Dendritic cell treated with granulocyte-macrophage colony-stimulating factor and Interleukin-4, amounts not matched to agents 40 ng/mL and 50 ng/mL, for 4 days (primary cell): ENCODE measurements around the gene NOL4L.
"Not testable (repeated sequence)": the region's sequence is repeated elsewhere in the genome, so short reads cannot be mapped to it uniquely, and the experiment has no call there.

Experiments
- H3K27ac Mint-ChIP-seq: one replicate; pipeline ENCODE4 v1.8.0; 2022; ENCODE audit warnings: mild to moderate bottlenecking, mixed read lengths
- H3K27me3 Mint-ChIP-seq: one replicate; pipeline ENCODE4 v1.8.0; 2022; ENCODE audit warnings: mild to moderate bottlenecking, mixed read lengths
- H3K36me3 Mint-ChIP-seq: one replicate; pipeline ENCODE4 v1.8.0; 2022; ENCODE audit warnings: low read depth, mixed read lengths
- H3K4me1 Mint-ChIP-seq: one replicate; pipeline ENCODE4 v1.8.0; 2022; ENCODE audit warnings: low read depth, mixed read lengths
- H3K4me3 Mint-ChIP-seq: one replicate; pipeline ENCODE4 v1.8.0; 2022; ENCODE audit warnings: mild to moderate bottlenecking, moderate library complexity, mixed read lengths
- H3K9me3 Mint-ChIP-seq: one replicate; pipeline ENCODE4 v1.8.0; 2022; ENCODE audit warnings: mixed read lengths
- intact Hi-C: fragments of 100-400 bp; cut with micrococcal nuclease; formaldehyde crosslinking; loops from one replicate; pipeline ENCODE4 v1.15.0; 2022

NOL4L gene

GRCh38 chr20:32580970-32581838, 3.9 kb downstream of the NOL4L start:
- intact Hi-C loops = loop anchor here (1.0 to 5.0 kb wide), 2 partner anchors 44 to 71 kb away; no protein-coding TSS in a partner anchor
- peaks cover 6% of the 10 kb centered on the region for H3K36me3 Mint-ChIP-seq
- H3K9me3 Mint-ChIP-seq = no peaks in the 10 kb centered on the region
- H3K4me3 Mint-ChIP-seq = peak overlapping the region; percentile 40
- H3K4me1 Mint-ChIP-seq = peaks cover 43% of the 10 kb centered on the region
- peaks cover 14% of the 10 kb centered on the region for H3K27me3 Mint-ChIP-seq
- H3K27ac Mint-ChIP-seq = peak overlapping the region; percentile 76

DNA sequence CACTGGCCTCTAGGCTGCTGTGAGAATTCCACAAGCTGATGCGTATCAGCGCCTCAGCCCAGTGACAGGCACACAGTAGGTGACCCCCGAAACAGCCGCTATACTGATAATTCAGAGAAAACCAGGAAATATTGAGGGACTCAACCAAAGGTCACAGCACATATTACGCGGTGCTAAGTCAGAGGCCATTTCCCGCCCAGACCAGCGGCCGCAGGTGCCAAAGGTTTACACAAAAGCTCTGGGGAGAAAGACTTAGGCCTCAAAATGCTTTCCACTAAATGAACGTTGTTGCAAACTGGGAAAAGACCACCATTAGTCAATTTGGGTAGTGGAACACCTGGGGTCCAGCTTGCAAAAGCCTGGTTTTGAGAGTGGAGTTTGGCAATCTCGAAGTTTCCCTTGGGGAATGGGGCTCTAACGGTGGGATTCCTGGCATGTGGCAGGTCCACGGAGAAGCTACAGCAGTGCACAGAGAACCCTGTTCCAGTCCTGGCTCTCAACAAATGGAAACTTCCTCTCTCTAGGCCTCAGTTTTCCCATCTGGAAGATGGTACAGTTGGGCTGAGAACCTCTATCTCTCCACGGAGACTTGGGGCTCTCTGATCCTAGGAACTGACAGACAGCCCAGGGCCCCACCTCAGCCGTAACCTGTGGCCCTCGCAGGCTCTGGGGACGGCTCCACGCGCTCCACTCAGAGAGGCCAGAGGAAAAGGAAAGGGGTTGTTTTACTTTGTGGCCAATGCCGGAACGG, 4.7 kb downstream of the NOL4L start:
- Mint-ChIP-seq H3K27ac (no peak overlapping the region), H3K27me3 (peaks cover 6% of the 10 kb centered on the region), H3K4me1 (peaks cover 35% of the 10 kb centered on the region), H3K36me3 (no peaks in the 10 kb centered on the region), H3K4me3 (no peak overlapping the region), H3K9me3 (no peaks in the 10 kb centered on the region)
- intact Hi-C loops = loop anchor here (5.0 kb wide), 1 partner anchor 43 kb away; no protein-coding TSS in a partner anchor

- Mint-ChIP-seq H3K36me3 (no peaks in the 10 kb centered on the region), H3K9me3 (no peaks in the 10 kb centered on the region), H3K27ac (no peak overlapping the region), H3K27me3 (peaks cover 6% of the 10 kb centered on the region), H3K4me3 (no peak overlapping the region), H3K4me1 (peaks cover 35% of the 10 kb centered on the region)
- intact Hi-C loops = no loop called here
Observed at GRCh38 chr20:32578840-32579390, 6.2 kb downstream of the NOL4L start.

DNA sequence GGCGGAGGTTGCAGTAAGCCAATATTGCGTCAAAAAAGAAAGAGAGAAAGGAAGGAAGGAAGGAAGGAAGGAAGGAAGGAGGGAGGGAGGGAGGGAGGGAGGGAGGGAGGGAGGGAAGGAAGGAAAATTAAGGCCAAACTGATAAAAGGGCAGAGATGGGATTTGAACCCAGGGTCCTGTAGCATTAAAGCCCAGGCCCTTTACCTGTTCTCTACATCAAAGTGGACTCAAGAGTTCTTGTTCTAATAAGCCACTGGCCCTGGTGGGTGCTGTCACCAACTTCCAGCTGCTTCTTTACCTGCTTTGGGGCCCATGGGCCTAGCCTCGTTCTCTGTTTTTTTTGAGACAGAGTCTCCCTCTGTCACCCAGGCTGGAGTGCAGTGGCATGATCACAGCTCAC, 7.1 kb downstream of the NOL4L start:
- intact Hi-C loops, H3K9me3 Mint-ChIP-seq, H3K36me3 Mint-ChIP-seq, H3K27ac Mint-ChIP-seq, H3K27me3 Mint-ChIP-seq, H3K4me3 Mint-ChIP-seq: not testable (repeated sequence)
- H3K4me1 Mint-ChIP-seq = peaks cover 35% of the 10 kb centered on the region

GRCh38 chr20:32577657-32578056, 7.5 kb downstream of the NOL4L start:
- Mint-ChIP-seq H3K27ac (no peak overlapping the region), H3K9me3 (no peaks in the 10 kb centered on the region), H3K27me3 (peaks cover 6% of the 10 kb centered on the region), H3K4me3 (no peak overlapping the region), H3K4me1 (peaks cover 38% of the 10 kb centered on the region), H3K36me3 (peaks cover 2% of the 10 kb centered on the region)
- intact Hi-C loops = no loop called here

DNA sequence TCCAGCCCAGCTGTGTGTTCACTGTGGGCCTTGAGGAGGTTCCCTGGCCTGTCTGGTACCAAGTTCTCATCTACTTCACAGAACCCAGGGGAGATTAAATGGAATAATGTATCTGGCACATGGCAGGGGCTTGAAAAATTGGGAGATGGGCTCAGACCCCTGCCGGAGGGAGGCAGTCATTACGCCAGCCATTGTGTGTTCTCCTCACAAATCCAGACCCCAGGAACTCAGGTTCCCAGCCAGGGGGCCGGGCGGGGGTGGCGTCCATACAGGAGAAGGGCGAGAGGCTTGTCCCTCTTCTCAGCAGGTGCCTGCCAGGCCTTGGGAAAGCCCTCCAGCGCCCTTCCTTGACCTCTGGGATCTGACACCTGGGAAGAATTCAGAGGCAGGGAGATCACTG, 8.1 kb downstream of the NOL4L start:
- intact Hi-C loops = no loop called here
- no peak overlapping the region for H3K27ac Mint-ChIP-seq
- no peaks in the 10 kb centered on the region for H3K9me3 Mint-ChIP-seq
- peaks cover 38% of the 10 kb centered on the region for H3K4me1 Mint-ChIP-seq
- peaks cover 6% of the 10 kb centered on the region for H3K36me3 Mint-ChIP-seq
- no peak overlapping the region for H3K4me3 Mint-ChIP-seq
- peaks cover 6% of the 10 kb centered on the region for H3K27me3 Mint-ChIP-seq

DNA sequence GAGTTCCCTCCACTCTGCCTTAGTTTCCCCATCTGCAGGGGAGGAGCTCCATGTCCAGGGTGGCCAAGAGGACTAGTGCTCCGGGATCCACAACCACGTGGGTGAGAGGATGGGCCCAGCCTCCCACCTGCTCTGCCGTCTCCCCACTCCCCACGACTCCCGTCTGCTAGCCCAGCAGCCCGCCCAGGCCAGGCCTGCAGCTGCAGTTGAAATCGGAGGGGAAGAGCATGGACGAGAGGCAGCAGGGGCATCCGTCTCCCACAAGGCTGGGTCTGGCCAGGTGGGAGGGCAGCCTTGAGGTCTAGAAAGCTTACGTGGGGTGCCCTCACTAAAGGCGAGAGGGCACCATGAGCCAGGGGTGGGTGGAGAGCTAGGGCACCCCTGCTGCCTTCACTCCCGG, 8.6 kb downstream of the NOL4L start:
- Mint-ChIP-seq H3K4me1 (peaks cover 36% of the 10 kb centered on the region), H3K4me3 (no peak overlapping the region), H3K36me3 (peaks cover 6% of the 10 kb centered on the region), H3K9me3 (no peaks in the 10 kb centered on the region), H3K27me3 (peaks cover 4% of the 10 kb centered on the region), H3K27ac (no peak overlapping the region)
- intact Hi-C loops = no loop called here

GRCh38 chr20:32575805-32576204, 9.3 kb downstream of the NOL4L start:
- Mint-ChIP-seq H3K27me3 (peaks cover 4% of the 10 kb centered on the region), H3K4me1 (peaks cover 36% of the 10 kb centered on the region), H3K9me3 (no peaks in the 10 kb centered on the region), H3K4me3 (no peak overlapping the region), H3K36me3 (peaks cover 6% of the 10 kb centered on the region), H3K27ac (no peak overlapping the region)
- intact Hi-C loops = no loop called here

DNA sequence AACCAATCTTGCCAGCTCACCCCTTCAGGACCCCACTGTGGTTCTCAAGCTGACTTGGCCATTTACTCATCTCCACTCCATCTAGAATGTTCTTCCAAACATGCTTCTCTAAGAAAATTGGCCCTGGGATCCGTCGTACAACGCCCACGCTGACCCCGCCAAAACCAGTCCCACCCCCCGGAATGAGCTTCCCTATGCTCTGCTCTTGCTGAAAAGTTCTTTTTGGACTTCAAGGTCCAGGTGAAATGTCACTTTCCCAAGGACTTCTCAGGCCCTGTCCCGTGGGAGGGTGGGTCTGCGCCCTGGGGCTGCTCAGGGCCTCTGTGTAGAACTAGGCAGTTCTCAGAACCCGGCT, 9.9 kb downstream of the NOL4L start:
- intact Hi-C loops = no loop called here
- Mint-ChIP-seq H3K27me3 (peaks cover 4% of the 10 kb centered on the region), H3K36me3 (peaks cover 6% of the 10 kb centered on the region), H3K9me3 (no peaks in the 10 kb centered on the region), H3K27ac (no peak overlapping the region), H3K4me1 (peaks cover 32% of the 10 kb centered on the region), H3K4me3 (no peak overlapping the region)

DNA sequence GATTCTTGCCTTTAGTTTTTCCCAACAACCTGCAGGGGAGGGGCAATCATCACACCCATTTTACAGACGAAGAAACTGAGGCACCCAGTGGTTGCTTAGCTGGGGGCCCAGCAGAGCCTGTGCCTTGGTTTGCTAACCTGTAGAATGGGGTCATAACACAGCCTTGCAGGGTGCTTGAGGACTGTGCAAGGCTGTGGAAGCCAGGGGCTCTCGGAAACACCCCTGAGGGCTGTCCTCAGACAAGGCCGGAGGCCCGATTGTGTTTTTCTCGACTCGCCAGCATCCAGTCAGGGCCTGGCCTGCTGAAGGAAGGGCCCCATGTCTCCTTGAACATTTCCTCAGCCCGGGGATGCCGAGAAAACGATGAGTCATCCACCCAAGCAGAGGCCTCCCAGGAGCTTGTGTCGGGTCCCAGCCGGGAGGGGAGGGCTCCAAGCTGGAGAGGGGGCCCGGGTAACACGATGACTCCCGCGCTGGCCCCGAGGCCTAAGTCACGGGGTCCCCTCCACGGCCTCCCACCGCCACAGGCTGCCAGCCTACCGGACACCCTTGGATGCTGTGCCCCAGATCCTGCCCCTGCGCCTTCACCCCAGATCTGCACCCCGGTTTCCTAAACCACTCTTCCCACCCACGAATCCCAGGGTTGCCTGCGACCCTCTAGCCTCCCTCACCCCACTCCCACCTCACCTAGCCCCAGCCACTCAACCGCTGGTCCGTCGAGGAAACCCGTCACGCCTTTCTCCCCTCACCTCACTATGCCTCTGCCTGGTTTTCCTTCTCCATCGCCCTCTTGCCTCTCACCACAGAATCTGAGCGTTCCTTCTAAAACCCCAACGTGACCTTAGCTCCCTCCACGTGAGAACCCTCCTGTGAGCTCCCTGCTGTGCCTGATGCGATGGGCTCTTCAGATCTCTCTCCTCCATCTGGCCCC, 10.6 kb downstream of the NOL4L start:
- Mint-ChIP-seq H3K9me3 (no peaks in the 10 kb centered on the region), H3K4me1 (peaks cover 31% of the 10 kb centered on the region), H3K27ac (no peak overlapping the region), H3K4me3 (no peak overlapping the region), H3K36me3 (peaks cover 6% of the 10 kb centered on the region), H3K27me3 (peaks cover 4% of the 10 kb centered on the region)
- intact Hi-C loops = no loop called here

GRCh38 chr20:32573167-32573851, 11.8 kb downstream of the NOL4L start:
- H3K4me3 Mint-ChIP-seq = no peak overlapping the region

GRCh38 chr20:32572271-32572968, 12.7 kb downstream of the NOL4L start:
- Mint-ChIP-seq H3K4me3 (no peak overlapping the region), H3K27me3 (peaks cover 2% of the 10 kb centered on the region), H3K9me3 (no peaks in the 10 kb centered on the region), H3K36me3 (peaks cover 6% of the 10 kb centered on the region), H3K4me1 (peaks cover 26% of the 10 kb centered on the region), H3K27ac (no peak overlapping the region)
- intact Hi-C loops = no loop called here

More at GRCh38 chr20:32573167-32573851, 11.8 kb downstream of the NOL4L start:
- H3K27ac Mint-ChIP-seq = no peak overlapping the region
- peaks cover 2% of the 10 kb centered on the region for H3K27me3 Mint-ChIP-seq
- no peaks in the 10 kb centered on the region for H3K9me3 Mint-ChIP-seq
- peaks cover 32% of the 10 kb centered on the region for H3K4me1 Mint-ChIP-seq
- peaks cover 6% of the 10 kb centered on the region for H3K36me3 Mint-ChIP-seq
- intact Hi-C loops = no loop called here
